HG03039 (cell line): ENCODE data around the gene C1QTNF9B.
A peak's percentile ranks its signal among the peaks of the same experiment; 100 is the strongest.
"Not testable (repeated sequence)": the region's sequence is repeated elsewhere in the genome, so short reads cannot be mapped to it uniquely, and the experiment has no call there.

Source experiments
- ATAC-seq: cut with Tn5 transposase; IDR thresholded peaks from one replicate; pipeline ENCODE4 v1.9.1; 2021; ENCODE audit warnings: mild to moderate bottlenecking, moderate library complexity; ENCODE audit not compliant: unreplicated experiment

Gene C1QTNF9B

DNA sequence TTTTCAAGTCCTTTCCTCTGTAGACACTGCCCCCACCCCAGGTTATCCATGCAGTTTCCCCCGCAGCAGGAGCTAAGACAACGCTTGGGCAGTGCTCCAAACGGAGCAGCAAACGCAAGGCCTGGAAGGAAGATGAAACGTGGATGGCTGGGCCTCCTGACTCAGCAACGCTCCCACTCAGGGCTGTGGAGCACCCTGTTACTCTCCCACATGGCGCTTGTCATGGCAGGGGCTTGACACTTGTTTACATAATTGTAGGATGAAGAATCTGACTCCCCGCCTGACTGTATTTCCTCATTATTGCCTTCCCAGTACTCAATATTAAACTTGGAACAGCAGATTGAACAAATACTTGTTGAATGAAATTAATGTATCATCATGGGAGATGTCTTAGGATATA is 799 bp upstream of the C1QTNF9B start:
- no peak for ATAC-seq

DNA sequence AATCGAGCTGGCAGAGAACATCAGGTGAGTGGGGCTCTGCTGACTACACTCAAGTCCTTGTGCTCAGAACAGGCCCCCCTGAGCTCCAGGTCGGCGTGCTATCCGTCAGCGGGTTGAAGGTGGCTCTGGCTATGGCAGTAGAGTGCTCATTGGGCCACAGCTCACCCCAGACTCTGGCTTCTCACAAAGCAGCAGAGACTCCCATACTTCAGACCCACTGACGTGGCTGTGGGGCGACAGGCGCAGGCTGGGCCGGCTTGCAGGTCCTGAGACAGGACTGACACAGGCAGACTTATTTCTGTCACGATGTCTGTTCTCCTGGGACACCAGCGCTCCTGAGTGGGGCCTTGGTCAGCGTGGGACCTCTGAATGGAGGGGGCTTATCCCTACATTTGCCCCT is 2.6 kb downstream of the C1QTNF9B start:
- not testable (repeated sequence) for ATAC-seq

DNA sequence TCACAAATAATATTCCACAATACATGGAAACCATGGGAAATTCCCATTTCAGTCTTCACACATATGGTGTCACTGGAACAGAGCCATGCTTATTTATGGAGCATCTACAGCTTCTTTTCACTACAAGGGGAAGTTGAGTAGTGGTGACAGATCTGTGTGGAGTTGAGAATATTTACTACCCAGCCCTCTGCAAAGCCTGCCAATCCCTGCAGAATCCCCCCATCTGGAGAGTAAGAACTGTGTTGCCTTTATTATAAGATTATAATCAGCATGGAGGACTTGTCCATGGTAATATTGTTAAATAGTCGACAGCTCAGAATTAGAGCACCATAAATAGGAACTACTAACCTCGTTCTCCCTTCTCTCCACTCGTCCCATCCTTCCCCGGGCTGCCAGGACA is 3.5 kb downstream of the C1QTNF9B start:
- not testable (repeated sequence) for ATAC-seq

DNA sequence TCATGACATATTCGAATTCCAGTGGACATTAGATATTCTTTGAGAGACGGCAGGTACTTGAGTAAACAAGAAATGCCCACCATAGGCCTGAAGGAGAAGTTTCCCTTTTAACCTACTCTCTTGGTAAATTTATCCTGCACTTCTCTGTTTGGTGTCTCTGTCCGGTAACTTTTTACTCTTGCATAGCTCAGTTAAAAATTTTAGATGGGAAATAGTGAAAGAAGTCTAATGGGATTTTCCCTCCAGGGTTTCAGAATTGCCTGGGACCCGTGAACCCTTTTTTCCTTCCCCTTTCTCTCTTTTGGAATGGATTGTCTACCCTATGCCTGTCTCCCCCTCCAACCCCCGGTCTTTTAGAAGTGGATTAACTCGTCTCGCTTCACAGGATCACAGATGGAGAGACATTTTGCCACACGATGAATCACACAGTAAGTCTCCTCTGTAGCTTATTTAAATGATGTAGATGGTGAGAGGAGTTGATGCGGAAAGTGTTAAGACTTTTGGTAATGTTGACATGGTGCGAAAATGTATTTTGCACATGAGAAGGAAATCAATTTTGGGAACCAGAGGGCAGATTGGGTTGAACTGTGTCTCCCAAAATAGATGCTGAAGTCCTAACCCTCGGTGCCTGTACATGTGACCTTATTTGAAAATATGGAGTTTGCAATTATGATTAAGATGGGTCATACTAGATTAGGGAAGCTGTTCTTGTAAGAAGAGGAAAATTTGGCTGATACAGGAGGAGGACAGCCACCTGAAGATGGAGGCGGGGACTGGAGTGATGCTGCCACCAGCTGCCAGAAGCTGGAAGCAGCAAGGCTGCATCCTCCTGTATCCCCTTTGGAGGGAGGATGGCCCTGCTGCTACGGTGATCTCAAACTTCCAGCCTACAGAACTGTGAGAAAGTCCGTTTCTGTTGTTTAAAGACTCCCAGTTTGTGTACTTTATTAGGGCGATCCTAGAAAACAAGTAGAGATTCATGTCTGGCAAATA is 7.4 kb downstream of the C1QTNF9B start:
- ATAC-seq, result peak; percentile 6

DNA sequence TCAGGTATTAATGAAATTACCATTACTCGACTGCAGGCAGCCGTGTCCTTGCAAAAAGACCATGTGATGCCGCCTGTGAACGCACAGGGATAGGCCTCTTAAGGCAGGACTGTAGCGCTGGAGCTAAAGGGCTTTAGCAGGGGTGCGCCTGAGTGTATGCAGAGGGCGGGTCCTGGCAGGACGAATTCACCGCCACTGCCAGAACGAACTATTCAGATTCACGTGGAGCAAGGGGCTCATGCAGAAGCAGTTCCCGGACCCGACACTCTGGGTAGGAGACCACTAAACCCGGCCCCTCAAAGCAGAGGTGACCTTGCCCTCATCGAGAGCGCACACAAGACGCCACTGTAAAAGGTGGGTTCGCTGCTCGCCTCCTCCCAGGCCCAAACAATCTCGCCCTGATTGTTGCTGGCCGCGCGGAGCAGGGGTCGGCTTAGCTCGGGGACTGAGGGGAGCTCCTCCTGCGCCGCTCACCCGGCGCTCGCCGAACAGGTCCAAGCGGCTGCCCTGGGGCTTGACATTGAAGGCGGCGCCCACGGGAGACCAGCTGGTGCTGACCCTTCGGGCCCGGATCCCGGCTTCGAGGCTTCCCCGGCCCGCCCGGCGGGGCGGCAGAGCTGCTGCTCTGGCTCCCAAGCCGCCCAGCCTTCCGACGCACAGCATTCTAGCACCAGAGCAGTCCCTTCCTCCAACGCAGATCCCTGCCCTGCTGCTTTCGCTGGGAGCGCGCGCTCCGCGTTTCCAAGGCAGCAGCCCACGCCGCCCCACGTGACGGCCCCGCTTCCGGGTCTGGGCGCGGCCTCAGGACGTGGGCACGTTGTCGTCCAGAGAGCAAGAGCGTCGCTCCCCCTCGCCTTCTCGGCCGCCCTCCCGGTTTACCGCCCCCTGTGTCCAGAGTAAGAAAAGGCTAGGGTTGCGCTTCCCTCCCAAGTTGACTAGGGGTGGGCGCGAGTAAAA is 8.4 kb downstream of the C1QTNF9B start, which contains the start of gene MIPEP:
Gene MIPEP, minus strand, starts transcription at position 743 of the 957 bp plus-strand sequence. Its CDS starts 80 bp downstream, at position 663.
- peak; percentile 95 for ATAC-seq

DNA sequence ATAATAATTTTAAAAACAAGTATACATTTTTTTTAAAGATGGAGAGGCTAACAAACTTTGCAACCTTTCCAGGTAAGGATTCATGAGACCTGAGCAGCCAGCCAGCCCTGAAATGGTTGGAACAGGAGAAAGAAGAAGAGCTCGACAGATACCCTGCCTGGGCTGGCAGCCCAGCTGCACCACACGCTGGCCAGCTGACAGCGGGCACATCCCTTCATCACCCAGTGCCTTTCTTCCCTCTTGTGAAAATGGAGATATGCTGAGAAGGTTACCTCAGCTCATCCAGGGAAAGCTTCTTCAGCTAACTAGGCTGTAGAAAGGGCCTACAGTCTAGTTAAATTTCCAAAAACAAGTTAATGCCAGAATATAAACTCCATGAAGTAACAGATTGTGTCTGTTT is 12.9 kb downstream of the C1QTNF9B start:
- not testable (repeated sequence) for ATAC-seq

DNA sequence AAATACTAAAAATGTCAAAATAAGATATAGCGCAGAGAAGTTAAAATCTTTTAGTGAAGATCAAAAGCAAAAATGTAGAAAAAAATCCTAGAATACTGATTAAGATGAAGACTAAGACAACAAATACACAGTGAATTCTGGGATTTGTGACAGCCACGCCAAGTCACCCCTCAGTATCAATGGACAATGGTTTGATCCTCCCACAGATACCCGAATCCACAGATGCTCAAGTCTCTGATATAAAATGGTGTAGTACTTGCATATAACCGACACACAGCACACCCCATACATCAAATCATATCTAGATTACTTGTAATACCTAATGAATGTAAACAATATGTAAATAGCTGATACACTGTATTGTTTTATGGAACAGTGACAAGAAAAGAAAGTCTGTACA is 14.0 kb downstream of the C1QTNF9B start:
- ATAC-seq, result no peak

DNA sequence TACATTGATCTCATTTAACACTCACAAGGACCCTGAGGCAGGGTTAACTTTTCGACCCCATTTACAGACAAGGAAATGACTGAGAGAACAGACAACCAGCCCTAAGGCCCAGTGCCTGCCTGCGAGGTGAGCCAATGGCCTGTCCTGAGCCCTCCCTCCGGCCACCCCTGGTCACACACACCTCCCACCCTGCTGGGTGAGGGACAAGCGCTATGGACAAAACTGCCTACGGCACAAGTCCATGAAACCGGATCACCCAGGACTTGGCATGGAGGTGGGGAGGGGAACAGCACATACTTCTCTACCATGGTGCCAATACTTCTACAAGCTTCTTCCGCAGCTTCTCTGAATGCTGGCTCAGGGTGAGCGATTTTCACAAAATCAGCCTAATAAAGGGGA is 15.9 kb downstream of the C1QTNF9B start:
- ATAC-seq, result not testable (repeated sequence)

DNA sequence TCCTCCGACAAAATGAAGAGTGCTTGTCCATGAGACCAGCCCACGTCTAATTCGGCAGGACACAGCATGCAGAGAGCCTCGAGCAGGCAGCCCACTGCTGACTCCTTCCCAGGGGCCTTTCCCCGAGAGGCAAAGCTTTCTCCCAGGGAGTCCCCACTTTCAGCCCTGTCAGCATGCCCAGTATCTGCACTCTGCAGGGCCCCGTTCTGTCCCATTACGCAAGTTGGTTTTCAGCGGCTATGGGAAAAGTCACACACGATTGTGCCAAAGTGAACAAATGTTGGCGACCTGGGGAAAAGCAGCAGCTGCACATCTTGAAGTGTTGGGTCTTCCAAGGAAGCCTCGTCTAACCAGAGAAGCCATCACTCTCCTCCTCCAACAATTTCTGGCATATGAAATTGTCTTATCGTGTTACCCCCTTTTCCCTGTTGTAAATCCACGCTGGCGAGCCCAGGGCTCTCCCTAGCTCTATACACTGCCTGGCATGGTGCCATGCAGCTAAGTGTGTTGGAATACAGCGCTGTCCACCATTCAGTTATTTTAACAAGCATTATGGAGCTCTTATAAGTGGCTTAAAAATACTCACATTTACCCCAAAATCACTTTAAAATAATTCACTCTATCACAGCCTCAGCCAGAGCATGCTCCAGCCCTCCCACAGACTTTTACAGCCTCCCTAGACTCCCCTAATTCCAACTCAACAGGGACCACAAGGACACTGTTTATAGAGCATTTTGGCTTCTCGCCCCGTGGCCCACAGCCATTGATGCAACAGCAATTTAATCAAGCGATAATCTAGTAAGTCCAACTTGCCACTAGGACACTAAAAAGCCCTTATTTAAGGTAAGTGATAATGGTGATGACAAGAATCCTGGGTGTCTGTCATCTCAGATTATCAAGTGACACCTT is 16.6 kb downstream of the C1QTNF9B start:
- not testable (repeated sequence) for ATAC-seq

DNA sequence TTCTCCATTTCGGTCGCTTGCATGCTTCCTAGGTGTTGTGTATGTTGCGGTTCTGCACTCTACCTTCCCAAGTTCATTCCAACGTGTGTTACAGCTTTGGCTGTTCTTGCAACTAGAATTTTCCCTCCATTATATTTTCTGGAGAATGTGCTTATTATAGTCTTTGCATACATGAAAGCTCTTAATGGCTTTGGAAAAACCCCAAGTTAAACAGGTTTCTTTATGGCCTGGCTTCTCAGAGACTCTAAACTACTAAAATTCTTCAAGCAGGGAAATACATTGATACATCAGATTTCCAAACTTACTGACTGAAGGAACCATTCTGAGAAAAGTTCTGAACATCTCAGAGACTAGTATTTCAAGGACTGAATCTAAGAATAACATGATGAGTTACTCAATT is 20.0 kb downstream of the C1QTNF9B start:
- ATAC-seq, result no peak

DNA sequence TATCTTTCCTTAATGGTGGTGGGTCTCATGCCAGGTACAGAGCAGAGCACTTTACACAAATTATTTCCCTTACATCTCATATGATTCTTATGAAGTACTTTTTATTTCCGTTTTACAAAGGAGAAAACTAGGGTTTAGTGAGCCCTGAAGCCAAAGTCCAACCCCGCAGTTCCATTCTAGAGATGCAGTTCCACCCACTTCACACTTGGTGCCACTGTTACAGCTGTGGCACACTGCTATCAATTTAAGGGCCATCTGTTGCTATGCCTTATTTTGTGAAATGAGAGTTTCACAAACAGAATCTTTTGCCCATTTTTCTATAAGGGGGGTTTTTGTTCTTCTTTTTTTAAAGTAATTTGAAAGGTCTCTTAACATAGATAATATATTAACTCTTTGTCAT is 21.0 kb downstream of the C1QTNF9B start:
- ATAC-seq, result no peak

DNA sequence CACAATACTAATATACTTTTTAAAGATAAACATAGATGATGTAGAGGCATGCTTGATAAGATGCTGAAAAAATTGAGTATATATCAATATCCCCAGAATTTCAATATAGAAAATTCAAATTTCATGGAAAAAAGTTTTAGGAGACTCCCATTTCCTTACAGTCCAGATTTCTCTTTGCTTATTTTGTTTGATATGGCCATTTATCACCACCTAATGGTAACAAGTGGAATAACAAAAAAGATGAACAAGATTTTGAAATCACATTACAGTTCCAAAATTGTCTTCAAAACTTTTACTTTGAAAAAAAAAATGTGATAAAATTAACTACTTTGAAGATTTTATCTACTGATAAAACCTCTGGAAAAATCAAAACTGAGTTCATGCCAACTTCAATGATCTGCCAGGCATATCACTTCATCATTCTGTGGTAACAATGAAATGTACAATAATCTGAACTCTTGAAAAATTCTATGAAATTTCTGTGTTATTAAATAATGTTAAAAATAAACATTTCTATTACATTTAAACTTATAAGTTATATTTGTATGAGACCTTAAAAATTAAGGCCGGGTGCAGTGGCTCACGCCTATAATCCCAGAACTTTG is 25.6 kb downstream of the C1QTNF9B start:
- ATAC-seq, result no peak

DNA sequence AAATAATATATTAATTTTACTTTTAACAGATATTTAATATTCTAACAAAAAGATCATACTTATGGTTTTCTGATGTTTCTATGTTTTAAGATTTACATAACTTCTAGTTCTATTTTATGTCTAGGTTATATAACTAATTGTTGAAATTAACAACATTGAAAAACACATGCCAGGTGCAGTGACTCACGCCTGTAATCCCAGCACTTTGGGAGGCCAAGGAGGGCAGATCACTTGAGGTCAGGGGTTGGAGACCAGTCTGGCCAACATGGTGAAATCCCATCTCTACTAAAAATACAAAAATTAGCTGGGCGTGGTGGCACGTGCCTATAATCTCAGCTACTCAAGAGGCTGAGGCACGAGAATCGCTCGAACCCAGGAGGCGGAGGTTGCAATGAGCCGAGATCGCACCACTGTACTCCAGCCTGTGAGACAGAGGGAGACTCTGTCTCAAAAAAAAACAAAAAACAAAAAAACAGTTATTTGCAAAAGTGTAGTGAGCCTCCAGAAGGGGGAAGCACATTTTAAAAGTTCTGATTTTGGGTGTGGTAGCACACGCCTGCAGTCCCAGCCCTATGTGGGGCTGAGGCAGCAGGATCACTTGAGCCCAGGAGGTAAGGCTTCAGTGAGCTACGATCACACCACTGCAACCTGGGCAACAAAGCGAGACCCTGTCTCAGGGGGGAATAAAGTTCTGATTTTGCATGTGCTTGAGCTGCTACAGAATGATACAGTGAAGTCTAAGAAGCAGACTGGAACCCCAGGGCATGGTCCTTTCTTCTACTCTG is 26.8 kb downstream of the C1QTNF9B start:
- no peak for ATAC-seq

DNA sequence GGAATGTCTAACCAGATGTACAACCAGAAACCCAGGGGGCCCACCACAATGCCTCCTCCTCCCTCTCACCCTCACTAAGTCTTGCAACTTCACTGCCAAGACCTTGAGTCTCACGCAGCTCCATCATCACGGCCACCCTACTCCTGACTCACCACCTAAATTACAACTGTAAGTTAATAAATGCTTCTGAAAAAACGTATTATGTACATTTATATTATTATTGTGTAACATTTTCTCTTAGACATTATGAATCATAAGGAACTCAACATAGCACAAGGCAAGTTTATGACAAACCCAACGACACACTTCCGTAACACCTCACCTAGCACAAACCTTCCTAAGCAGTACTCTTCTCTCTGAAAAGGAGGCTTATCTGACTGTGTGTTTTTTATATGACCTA is 28.8 kb downstream of the C1QTNF9B start:
- no peak for ATAC-seq

DNA sequence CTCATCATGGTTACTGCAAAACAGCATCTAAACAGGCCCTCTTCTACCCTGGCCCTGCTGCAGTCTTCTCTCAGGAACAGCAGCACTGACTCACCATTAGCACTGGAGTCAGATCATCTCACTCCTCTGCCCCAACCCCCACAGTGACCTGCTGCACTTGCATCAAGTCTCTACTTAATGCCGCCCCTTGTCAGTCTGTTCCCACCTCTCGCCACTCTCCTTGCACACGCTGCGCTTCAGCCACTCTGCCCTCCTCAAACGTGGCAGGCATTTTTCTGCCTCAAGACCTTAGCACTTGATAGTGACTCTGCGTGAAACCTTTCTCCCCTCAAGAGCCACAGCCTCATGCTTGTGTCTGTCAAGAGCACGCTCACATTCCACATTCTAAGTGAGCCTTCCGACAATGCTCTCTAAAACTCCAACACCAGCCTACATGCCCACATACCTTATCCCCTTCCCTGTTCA is 30.2 kb downstream of the C1QTNF9B start:
- ATAC-seq, result no peak

DNA sequence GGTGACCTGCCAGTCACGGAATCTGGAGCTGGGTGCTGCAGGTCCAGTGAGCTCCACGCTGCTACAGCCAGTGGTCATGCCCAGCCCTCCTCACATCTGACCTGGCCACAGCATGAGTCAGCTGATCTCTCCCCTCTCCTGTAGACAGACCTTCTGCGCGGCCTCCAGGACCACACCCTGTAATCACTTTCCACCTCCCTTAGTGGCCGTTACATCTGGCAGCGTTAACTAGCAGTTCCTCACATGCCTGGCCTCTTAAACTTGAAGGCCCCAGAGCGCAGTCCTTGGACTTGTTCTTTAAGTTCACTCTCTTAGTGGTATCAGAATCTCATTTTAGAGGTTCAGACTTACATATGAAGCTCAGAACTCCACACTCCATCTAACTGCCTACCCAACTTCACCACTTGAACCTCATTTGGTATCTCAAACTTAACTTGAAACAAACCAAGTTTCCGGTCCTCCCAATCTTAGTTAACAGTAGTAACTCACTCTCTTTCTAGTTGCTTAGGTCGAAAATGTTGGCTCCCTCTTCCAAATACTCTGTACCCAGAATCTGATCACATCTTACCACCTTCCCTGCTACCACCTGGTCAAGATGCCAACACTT is 30.8 kb downstream of the C1QTNF9B start:
- no peak for ATAC-seq

DNA sequence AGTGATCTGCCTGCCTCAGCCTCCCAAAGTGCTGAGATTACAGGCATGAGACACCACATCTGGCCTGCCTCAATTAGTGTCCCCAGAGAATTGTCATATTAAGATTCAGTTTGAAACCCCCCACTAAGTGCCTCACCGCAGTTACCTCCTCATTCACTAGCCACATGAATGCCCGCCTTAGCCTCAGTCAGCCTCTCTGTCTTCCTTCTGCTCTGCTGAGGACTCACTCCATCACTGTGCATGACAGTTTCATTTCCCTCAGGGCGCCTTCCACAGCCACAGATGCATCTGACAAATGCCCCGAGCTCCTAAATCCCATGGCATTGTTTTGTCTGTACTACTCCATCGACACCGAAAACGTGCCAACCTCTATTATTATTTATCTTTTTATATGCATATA is 31.4 kb downstream of the C1QTNF9B start:
- ATAC-seq, result no peak

DNA sequence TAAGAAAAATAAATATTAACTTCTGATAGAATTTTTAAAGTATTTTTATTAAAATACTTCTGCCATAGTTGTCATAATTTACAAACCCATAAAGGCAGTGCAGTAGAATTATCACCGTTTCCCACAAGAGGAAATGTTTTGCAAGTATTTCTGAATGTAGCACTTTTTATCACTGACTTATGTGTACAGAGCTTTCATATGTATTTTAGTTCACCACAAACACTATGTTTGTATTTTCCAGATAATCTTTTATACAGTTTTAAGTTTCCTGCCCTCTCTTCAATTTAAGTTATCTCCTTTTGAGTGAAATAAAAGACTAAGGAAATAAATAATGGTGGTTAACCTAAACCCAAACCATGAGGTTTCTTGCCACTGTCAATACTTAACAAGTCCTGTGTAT is 32.3 kb downstream of the C1QTNF9B start:
- no peak for ATAC-seq

DNA sequence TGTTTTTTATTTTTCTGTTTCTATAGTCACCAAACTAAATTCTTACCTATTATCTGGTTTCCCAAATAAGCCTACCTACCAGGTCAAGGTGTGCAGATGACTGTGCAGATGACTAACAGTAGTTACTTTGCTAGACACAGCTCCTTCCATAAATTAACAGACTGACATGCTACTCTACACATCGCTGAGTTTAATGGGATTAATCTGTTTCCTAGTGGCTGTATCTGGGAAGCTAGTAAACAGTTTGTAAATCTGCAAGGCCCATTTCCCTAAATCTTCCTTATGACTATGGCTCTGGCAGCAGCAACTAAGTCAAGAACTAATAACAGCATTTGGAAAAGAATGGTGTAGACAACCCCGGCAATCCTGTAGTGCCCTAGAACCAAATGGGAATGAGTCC is 36.0 kb downstream of the C1QTNF9B start:
- ATAC-seq, result no peak
